Stomach (tissue), 9 donors: ENCODE measurements around the gene DOCK4. TPM values are rescaled to one million over a fixed set of nuclear protein-coding genes. Genes with fewer than 3 reads are reported as not detected.
A peak's percentile ranks its signal among the peaks of the same experiment; 100 is the strongest.

Source experiments
- DNase-seq, 2 donors: peaks; one replicate each; pipeline versions ENCODE4 v3.0.0 to v3.0.0-alpha.2; 2013 to 2019
- H3K27ac ChIP-seq, 5 donors: fragments of 200-600 bp in 4 of 5; sonication (generic) in 4 of 5; one replicate each; pipeline ENCODE4 v1.5.1; 2013 to 2019; ENCODE audit warnings: mild to moderate bottlenecking in 1 of 5, moderate library complexity in 1 of 5
- H3K27me3 ChIP-seq, 3 donors: fragments of 200-600 bp; sonication (generic); one replicate each; pipeline ENCODE4 v1.5.1; 2017 to 2019; ENCODE audit warnings: mixed run types in 1 of 3
- H3K36me3 ChIP-seq, 4 donors: fragments of 200-600 bp; sonication (generic); 1 replicate in 3 of 4; 2 replicates in 1 of 4; pipeline ENCODE4 v1.5.1; 2016 to 2019
- H3K4me1 ChIP-seq, 4 donors: fragments of 200-600 bp; sonication (generic); one replicate each; pipeline ENCODE4 v1.5.1; 2016 to 2019
- H3K4me3 ChIP-seq, 4 donors: fragments of 200-600 bp; sonication (generic) in 3 of 4; one replicate each; pipeline ENCODE4 v1.5.1; 2016 to 2019; ENCODE audit warnings: mild to moderate bottlenecking in 1 of 4
- H3K9me3 ChIP-seq, 4 donors: fragments of 200-600 bp; sonication (generic); one replicate each; pipeline ENCODE4 v1.5.1; 2016 to 2019
- EP300 ChIP-seq: sonication (generic); formaldehyde crosslinking; IDR thresholded peaks from one replicate; pipeline ENCODE4 v1.6.1; 2017; ENCODE audit warnings: antibody characterized with exemption
- POLR2A ChIP-seq, 4 donors: fragments of 450-650 bp; IDR thresholded peaks; one replicate each; pipeline ENCODE4 v1.6.1; 2016; ENCODE audit warnings: antibody characterized with exemption in 4 of 4, control low read depth in 2 of 4, mild to moderate bottlenecking in 1 of 4, moderate library complexity in 1 of 4
- POLR2AphosphoS5 ChIP-seq, 3 donors: sonication (generic); formaldehyde crosslinking; IDR thresholded peaks; one replicate each; pipeline ENCODE4 v1.6.1; 2016; ENCODE audit warnings: antibody characterized with exemption in 3 of 3
- WGBS, 5 donors: extraction: QIAGEN DNeasy Blood & Tissue Kit in 3 of 5; methylation state at CpG; one replicate each; pipeline versions ENCODE4 v1.1.5 to v1.1.7; 2013 to 2018; 5-methylcytosine and 5-hydroxymethylcytosine counted together
- intact Hi-C: fragments of 100-400 bp; cut with DNase I; formaldehyde crosslinking; loops from one replicate; pipeline ENCODE4 v1.15.1; 2023; ENCODE audit warnings: low total_unique reads
- polyA plus RNA-seq, 3 donors: library from polyadenylated mRNA; stranded (reverse); fragments of 200-250 nt; gene quantifications; one replicate each; pipeline ENCODE4 v1.2.3, GENCODE V29; 2013
- total RNA-seq, 5 donors: library from RNA; depleted of rRNA; stranded (reverse); fragments of >200 nt; gene quantifications; one replicate each; pipeline versions ENCODE4 v1.1.0 to v1.2.3, GENCODE V29; 2014 to 2016
- TF ChIP-seq, protein P1 (sequence below), 7 experiments: fragments of 450-650 bp in 4 of 7; fragments of 200-600 bp in 3 of 7; sonication (generic) in 3 of 7; IDR thresholded peaks; one replicate each; pipeline ENCODE4 v1.5.1; 2016 to 2019; ENCODE audit warnings: antibody characterized with exemption in 7 of 7, control low read depth in 2 of 7, mild to moderate bottlenecking in 1 of 7
- donor health status: healthy with polysubstance abuse.
- donor health status: Bipolar disorder and iron deficiency.
- donor health status: healthy.

Gene DOCK4
- total and polyA plus RNA-seq, 8 donors: 1.1 to 54.9 (median 16.4) TPM

DNA sequence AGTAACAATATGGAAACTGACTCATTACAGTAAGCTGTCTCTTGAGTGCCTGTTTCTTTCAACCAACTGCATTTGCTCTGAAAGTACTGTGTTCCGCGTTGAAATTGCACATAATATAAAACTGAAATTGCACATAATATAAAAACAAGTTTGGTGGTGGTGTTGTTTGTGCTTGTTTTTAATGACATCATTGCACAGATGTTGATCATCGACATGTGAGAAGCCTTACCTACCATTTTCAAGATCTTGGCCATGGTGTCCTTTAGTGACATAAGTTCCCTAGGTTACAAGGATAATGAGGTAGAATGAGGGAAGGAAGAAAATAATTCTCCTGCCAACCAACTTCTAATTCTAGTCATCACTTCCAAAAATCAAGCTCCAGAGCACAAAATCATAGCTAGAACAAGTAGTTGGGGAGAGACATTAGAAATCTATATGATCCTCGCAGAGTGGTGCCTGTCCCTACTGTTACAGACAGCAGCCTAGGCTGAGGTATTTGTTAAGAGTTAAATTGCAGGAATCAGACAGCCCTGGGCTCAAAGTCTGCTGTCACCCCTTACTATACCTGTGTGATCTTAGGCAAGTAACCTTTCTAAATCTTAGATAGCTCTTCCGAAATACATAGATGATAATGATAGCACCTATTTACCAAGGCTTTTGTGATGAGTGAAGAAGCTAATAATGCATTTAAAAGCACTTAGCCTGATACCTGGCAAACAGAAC is 29.3 kb downstream of the DOCK4 start:
- 88 to 95% (median 90%) methylated on average over 5 of the region's 5 CpGs for WGBS, 5 donors
- DNase-seq: no peak
- TF ChIP-seq, protein P1, sequence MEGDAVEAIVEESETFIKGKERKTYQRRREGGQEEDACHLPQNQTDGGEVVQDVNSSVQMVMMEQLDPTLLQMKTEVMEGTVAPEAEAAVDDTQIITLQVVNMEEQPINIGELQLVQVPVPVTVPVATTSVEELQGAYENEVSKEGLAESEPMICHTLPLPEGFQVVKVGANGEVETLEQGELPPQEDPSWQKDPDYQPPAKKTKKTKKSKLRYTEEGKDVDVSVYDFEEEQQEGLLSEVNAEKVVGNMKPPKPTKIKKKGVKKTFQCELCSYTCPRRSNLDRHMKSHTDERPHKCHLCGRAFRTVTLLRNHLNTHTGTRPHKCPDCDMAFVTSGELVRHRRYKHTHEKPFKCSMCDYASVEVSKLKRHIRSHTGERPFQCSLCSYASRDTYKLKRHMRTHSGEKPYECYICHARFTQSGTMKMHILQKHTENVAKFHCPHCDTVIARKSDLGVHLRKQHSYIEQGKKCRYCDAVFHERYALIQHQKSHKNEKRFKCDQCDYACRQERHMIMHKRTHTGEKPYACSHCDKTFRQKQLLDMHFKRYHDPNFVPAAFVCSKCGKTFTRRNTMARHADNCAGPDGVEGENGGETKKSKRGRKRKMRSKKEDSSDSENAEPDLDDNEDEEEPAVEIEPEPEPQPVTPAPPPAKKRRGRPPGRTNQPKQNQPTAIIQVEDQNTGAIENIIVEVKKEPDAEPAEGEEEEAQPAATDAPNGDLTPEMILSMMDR (IDR thresholded peaks at IDR 0.05): no peak
- TF ChIP-seq POLR2AphosphoS5 (IDR thresholded peaks at IDR 0.05): no peak
- no peak for TF ChIP-seq POLR2A (IDR thresholded peaks at IDR 0.05)
- TF ChIP-seq EP300: no peak

DNA sequence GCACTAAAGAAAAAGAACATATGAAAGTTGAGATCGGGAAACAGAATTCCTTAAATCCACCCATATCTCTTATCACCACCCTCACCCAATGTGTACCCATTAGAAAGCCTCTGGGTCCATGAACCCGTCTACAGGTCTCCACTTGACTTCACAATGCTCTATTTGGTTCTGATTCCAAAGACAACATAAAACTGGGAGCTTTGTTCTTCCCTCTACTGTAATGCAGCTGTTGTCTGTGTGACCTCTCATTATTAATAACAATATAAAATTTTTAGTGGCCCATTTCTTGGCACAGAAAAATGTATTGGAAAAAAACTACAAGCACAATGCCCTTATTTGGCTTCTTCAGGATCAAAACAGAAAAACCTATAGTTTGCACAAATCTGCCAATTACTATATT is 30.0 kb downstream of the DOCK4 start:
- intact Hi-C loops: no loop called here
- no peaks in the 10 kb centered on the region for H3K36me3 ChIP-seq
- no peaks in the 10 kb centered on the region for H3K27me3 ChIP-seq
- no peaks in the 10 kb centered on the region for H3K9me3 ChIP-seq
- H3K4me3 ChIP-seq: no peak overlapping the region
- TF ChIP-seq POLR2AphosphoS5 (IDR thresholded peaks at IDR 0.05): no peak
- no peak for TF ChIP-seq POLR2A (IDR thresholded peaks at IDR 0.05)
- no peak for TF ChIP-seq EP300
- TF ChIP-seq, protein P1 (IDR thresholded peaks at IDR 0.05): no peak
- H3K27ac ChIP-seq: no peak overlapping the region
- WGBS, 5 donors: 64 to 76% (median 73%) methylated on average over 2 of the region's 2 CpGs
- H3K4me1 ChIP-seq: peaks cover 0 to 6% (median 0%) of the 10 kb centered on the region in 4 donors
- no peak for DNase-seq

More for the DNA sequence above, 29.3 kb downstream of the DOCK4 start:
- no peaks in the 10 kb centered on the region for H3K27me3 ChIP-seq
- no peaks in the 10 kb centered on the region for H3K36me3 ChIP-seq
- peaks cover 0 to 6% (median 0%) of the 10 kb centered on the region in 4 donors for H3K4me1 ChIP-seq
- H3K27ac ChIP-seq: no peak overlapping the region
- intact Hi-C loops: no loop called here
- no peaks in the 10 kb centered on the region for H3K9me3 ChIP-seq
- no peak overlapping the region for H3K4me3 ChIP-seq

DNA sequence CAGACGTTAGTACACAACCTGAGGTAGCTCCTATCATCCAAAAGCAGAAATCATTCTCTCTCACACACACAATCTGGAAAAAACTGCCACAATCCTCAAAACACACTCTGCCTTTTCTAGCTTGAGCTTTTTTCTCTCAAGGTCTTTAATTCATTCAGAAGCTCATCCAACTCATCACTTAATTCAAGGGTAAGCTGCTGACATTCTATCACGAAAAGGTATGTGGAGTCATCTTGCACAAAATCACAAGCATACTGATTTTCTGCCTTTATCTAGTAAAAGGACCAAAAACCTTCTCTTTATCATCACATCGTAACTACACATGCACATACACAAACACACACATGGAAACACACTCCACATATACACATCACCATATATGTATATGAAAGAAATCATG is 32.0 kb downstream of the DOCK4 start:
- DNase-seq: no peak
- H3K36me3 ChIP-seq: no peaks in the 10 kb centered on the region
- no peaks in the 10 kb centered on the region for H3K27me3 ChIP-seq
- H3K9me3 ChIP-seq: no peaks in the 10 kb centered on the region
- TF ChIP-seq, protein P1 (IDR thresholded peaks at IDR 0.05): no peak
- no peak for TF ChIP-seq POLR2AphosphoS5 (IDR thresholded peaks at IDR 0.05)
- intact Hi-C loops: no loop called here
- no peak overlapping the region for H3K27ac ChIP-seq
- no peak overlapping the region for H3K4me3 ChIP-seq
- H3K4me1 ChIP-seq: peaks cover 0 to 6% (median 0%) of the 10 kb centered on the region in 4 donors
- WGBS, 5 donors: 92 to 94% (median 93%) methylated on average over 3 of the region's 3 CpGs

DNA sequence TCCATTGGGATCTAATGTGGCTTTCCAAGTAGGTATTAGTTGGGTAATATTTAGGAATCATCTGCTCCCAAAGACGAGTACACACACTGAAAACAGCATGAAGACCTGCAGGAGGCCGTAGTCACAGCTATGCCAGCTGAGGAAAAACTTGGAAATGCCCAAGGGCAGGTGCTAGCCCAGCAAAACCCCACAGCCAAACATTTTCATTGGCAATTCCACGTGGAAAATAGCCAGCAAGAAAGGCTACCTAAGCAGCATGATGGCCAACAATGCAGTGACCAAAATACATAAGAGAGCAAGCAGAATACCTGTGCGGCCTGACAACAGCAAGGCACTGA is 32.7 kb downstream of the DOCK4 start:
- Histone ChIP-seq H3K27me3 (no peaks in the 10 kb centered on the region), H3K27ac (peak overlapping the region in 1 of 5 donors; percentile 38), H3K4me3 (no peak overlapping the region), H3K4me1 (peaks cover 0 to 6% (median 0%) of the 10 kb centered on the region in 4 donors), H3K36me3 (no peaks in the 10 kb centered on the region), H3K9me3 (no peaks in the 10 kb centered on the region)
- TF ChIP-seq POLR2A (IDR thresholded peaks at IDR 0.05) (no peak), POLR2AphosphoS5 (IDR thresholded peaks at IDR 0.05) (no peak), EP300 (no peak)
- TF ChIP-seq, protein P1 (IDR thresholded peaks at IDR 0.05): no peak
- WGBS, 5 donors: 58 to 88% (median 82%) methylated on average over 4 of the region's 4 CpGs
- intact Hi-C loops: no loop called here
- no peak for DNase-seq
